ENCODE results near the gene BUD13.

Gene BUD13

DNA sequence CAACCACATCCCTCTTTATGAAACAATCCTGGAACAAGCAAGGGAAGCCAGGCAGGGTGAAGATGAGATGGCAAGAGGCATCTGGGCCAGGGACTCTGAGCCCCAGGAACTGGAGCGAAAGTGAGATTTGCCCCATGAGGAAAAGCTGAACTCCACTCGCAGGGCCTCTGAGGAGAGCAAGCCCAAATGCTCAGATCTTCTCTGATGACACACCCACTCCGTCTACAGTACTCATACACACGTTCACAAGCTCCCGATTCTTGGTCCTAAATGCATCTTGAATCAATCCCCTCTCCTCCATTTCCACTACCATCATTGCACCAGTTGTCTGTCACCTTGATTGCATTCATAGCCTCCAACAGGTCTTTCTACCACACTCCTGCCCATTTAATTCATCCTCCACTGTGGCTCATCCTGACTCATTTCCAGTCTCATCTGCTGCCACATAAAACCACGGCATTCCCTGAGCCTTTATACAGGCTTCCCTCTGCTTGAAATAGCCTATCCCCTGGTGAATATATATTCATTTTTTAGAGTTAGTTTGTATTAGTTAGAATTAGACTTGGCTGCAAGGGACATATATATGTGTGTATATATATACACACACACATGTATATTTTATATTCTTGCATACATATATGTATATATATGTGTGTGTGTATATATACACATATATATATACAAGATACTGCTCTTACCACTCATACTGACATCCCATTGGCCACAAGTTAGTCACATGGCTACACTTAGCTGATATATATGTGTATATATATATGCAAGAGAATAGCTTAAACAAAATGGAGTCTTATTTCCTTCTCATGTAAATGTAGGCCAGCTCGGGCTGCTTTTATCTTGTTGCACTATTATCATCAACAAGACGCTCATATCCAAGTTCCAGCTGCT, 20.3 kb upstream of the BUD13 start:
- no peak for DNase-seq (ENCODE audit: low read depth)

DNA sequence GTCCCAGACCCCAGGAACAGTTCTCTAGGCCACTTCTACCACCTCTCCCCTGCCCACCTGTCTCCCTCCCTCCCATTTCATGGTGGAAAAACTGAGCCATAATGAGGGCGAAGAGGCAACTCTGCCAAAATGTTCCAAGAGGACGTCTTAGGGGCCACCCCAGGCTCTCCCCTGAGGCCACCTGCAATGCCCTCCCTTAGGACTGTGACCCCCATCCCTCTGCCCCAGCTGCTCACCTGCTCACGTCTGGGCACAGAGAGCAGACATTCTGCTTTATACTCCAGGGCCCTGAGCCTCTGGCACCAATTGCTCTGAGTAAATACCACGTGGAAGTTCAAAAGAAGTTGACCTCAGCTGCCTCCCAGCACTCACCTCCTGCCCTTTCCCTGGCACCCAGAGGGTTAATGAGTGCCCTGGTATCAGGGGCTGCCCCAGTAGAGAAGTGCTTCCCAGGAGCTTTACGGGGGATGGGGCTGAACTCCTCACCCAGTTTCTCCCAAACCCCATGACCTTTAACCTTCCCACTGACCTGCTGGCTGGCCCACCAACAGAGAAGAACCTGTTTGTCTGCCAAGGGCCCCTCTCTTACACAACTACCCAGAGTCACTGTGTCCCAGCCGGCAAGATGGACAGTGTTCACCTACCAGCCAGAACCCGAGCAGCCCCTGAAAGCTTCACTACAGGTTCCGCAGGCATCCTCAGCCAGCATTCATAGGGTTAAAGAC, 19.5 kb upstream of the BUD13 start:
- no peak for DNase-seq (ENCODE audit: low read depth)

DNA sequence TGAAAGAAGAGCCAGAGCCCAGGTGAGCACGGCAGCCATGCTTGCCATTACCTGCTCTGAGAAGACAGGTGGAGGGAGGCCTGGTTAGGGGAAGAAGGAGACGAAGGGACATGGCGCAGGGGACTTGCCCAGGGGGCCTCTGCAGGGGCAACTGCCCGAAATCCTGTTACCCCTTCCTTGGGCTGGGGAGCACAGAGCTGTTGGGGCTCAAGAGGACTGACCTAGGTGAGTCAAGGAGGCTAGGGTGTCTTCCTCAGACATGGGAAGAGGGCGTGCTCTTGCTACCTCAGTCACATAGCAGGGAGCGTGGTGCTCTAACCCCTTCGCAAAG, 19.0 kb upstream of the BUD13 start, which contains the start of gene APOA5:
TSS of gene APOA5 (minus strand) at position 67 of the 331 bp plus-strand sequence. CDS start at position 48, 19 bp downstream.
- no peak for DNase-seq (ENCODE audit: low read depth)

DNA sequence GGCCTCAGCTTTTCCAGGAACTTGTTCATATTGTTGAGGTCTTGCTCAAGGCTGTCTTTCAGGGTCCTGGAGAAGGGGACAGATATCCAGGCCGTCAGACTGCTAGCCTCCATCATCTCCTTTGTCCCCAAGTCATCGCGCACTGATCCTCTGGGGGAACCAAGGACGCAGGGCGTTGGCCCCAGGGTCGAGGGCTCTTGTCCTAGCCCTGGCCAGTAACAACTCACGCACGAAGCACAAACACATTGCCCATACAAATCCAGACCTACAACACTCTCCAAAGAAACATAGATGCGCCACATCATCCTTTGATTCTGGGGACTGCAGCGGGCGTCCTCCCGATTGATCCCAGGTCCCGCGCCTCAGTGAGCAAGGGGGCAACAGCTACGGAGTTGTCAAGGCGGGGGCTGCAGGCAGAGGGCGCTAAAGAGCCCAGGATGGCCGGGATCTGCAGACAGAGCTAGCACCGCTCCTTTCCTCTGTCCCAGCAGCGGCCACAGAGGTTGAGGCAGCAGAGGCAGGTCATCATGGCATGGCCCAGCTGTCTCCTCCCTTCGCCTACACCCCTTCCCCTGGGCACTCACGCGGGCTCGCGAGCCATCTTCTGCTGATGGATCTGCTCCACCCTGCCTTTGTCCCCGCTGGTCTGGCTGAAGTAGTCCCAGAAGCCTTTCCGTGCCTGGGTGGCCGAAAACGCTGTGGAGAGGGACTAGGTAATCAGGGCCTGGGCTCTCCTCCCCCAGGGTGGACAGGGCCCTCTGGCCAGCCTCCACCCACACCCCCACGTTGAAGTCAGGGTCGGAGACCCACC, 18.4 kb upstream of the BUD13 start:
- peak; percentile 62 for DNase-seq (ENCODE audit: low read depth)

DNA sequence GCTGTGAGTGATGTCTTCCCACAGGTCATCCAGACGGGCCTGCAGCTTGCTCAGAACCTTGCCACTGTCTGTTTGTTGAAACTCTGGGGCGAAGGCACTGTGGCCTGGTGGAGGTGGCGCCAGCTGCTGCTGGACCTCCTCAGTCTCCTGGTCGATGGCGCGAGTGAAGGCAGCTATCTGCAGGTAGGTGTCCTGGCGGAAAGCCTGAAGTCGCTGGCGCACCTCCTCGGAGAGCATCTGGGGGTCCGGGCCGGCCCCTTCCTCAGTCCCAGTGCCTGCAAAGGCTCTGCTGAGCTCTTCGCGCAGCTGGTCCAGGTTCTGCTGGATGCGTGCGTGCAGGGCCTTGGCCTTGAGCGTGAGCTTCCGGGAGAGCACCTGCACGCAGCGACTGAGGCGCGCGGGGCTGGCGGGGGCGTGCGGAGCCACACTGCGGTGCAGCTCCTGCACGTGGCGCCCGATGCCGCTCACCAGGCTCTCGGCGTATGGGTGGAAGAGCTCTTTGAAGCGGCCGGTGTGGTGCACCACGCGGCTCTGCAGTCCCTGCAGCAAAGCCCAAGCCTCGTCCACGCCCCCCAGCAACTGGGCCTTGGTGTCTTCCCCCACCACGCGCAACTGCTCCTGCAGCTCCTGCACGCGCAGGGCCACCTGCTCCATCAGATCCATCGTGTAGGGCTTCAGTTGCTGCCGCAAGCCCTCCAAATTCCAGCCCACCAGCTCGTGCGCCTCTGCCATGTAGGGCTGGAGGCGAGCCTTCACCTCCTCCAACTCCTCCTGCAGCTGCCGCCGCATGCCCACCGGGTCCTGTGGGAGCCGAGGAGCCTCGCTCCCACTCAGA, 17.6 kb upstream of the BUD13 start:
- DNase-seq (ENCODE audit: low read depth) = no peak

DNA sequence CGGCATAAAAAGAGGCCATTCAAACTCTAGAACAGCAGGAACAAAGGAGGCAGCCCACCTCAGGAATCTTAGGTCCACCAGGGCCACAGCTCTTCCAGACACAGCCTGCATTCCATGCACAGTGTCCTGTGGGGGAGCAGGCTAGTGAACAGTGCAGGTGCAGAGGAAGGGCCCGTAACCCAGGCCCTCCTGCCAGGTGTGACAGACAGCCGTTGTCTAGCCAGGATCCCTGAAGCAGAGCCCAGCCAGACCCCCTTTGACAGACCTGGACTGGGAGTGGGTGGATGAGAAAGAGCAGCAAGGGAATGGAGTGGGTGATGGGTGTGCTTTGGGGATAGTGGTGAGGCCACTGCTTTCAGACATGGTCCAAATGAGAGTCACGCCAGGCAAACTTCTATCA, 16.2 kb upstream of the BUD13 start:
- DNase-seq (ENCODE audit: low read depth) = no peak

DNA sequence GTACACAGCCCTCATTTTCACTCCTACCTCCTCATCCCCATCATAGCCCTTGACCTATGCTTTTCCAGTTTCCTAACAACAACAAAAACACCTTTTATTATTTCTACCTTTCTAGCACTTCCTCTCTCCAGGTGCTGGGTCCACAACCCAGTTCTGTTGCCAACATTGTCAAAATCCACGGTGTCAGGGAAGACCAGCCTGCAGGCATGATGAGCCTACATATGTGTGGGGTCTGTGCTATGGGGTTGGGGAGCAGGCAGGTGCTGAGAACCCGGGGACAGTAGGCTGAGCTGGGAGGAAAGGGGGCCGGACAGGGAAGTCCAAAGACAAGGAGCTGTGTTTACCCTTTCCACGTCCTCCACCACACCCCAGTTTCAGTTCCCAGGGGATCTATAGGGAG, 15.7 kb upstream of the BUD13 start:
- no peak for DNase-seq (ENCODE audit: low read depth)

DNA sequence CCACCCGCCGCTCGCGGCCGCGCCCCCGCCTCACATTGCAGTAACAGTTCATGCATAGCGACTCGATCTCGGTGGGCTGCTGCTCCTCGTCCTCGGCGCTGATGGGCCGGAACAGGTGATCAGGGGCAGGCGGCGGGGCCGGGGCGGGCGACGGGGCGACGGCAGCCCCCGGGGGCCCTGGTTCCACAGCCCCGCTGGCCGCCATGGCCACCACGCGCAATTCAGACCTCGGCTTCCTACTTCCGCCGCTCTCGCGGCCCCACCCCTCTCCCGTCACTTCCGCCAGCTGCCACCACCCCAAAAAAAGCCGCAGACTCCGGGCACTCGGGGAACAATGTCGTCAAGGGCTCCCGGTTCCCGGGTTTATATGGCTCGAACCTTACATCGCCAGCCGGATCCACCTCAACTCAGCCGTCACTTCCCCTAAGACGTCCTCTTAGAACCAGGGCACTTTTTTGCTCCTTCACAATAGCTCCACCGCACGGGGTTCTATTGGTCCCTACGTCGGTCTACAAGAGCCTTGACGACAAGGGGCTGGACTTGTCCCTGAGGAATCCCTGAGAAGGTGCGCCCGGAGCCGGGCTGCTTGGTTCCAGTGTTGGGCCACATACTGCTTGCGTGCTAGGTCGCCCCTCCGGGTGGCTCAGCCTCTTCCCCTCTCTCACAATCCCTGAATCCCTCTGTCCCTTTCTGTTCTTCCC, 15.1 kb upstream of the BUD13 start, which contains the start of gene ZPR1:
TSS of gene ZPR1 (minus strand) at position 238 of the 701 bp plus-strand sequence. CDS start at position 205, 33 bp downstream.
- DNase-seq (ENCODE audit: low read depth) = peak; percentile 77

DNA sequence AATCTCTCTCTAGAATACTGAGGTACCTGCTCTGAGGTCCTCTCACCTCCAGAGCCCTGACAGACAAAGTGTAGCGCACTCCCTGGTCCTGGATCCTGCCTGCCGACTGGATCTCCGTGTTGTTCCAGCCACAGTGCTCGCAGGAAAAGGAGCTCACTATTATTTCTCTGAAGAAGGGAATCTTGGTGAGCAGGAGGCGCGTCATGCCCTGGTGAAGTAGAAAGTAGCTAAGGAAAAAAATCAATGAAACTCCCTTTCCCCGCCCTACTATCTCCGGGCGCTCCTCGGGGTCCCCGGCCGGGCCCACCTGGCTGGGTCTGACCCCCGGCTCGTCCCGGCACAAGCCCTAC, 14.6 kb upstream of the BUD13 start:
- no peak for DNase-seq (ENCODE audit: low read depth)

DNA sequence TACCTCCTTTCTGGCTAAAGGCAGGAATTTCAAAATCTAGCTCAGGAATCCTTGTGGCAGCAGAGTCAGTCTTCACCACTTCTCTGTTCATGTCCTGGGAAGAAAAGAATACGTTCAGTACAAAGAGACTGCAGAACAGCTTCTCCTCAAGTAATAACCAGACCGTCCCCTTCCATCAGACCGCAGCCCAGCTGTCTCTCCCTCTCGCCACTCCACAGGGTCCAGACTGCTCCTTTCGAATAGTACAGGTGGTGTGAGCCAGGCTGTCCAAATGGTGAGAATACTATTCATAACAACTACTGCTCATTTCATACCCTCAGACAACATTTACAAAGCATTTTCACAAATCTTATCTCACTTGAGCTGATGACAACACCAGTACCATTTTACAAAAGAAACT, 14.2 kb upstream of the BUD13 start:
- no peak for DNase-seq (ENCODE audit: low read depth)

DNA sequence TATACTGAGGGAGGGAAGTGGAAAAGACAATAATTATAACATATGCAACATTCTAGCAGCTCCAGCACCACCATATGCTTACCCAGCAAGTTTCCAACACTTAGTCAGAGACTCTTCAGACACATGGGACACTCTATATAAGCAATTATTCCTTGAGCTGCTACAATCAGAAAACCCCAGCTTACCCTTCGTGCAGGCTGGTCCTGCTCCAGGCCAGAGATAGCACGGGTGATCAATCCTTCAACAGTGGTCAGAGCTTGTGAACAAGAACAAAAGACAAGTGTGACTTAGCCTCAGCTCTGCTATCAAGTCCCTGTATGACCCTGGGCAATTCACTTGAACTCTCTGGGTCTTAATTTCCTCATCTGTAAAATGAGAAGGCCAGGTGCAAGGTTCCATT, 13.5 kb upstream of the BUD13 start:
- DNase-seq (ENCODE audit: low read depth) = no peak

DNA sequence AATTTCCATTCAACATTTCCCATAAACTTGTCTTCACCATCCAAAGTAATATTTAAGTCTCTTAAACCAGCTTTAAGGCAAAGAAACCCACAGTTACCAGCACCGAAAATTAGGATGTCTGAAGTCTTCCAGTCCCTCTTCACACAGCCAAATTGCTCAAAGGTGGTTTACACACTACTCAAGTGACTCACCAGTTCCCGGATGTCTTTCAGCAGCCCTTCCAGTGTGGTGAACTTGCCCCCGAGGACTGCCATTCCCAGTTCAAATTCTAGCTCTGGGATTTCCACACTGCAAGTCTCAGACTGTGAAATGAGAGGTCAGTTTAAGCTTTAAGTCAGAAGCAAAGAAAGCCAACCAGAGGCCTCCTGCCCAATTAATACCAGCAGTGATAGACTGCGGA, 9.9 kb upstream of the BUD13 start:
- no peak for DNase-seq (ENCODE audit: low read depth)

DNA sequence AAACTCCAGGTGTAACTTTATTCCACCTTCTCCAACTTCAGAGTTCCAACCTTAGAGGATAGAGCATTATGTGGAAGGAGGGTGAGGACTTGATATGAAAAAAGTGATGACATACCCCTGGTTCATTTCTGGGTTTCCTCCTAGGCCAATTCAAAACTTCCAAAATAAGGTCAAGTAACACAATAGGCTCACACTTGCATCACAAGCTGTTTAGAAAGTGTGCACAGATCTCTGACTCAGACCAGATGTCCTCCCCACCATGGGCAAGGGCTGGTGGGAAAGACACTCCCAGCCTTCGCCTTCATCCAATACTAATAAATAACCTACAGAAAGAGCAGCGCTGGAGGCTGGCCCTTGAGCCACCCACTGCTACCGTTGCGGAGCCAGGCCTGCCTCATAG, 5.8 kb upstream of the BUD13 start:
- DNase-seq (ENCODE audit: low read depth) = no peak

DNA sequence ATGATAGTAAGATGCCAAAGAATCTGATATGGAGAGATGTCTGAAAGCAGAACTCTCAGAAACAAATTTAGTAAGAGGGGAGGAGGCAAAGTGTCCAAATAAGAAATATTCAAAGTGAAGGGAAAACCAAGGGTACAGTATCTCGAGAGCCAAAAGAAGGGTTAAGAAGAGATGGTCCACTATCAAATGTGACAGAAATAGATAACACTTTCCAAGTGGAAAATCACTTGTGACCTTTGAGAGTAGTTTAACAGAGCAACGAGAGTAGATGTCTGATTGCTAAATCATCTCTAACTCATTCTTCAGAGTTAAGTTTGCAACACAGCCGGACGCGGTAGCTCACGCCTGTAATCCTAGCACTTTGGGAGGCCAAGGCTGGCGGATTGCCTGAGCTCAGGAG, 4.3 kb upstream of the BUD13 start:
- DNase-seq (ENCODE audit: low read depth) = no peak

DNA sequence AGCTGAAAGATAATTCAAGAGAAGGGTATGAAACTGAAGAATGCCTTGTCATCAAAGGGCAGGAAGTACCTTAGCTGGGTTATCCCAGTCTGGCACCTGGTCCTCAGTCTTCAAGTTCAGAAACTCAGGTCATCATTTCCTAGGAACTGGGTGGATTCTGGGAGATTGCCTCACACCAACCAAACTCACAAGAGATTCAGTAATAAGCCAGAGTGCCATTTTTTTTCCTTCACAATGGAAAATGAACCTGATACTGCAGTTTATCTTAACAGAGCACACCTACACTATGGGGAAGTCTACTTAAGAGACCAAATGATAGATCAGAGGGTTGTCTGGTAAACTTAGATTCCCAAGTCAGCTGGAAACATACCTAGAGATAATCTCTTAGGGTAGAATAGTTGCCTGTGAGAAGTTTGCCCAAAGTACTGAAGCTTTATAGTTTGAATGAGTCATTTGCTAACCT, 3.8 kb upstream of the BUD13 start:
- no peak for DNase-seq (ENCODE audit: low read depth)

DNA sequence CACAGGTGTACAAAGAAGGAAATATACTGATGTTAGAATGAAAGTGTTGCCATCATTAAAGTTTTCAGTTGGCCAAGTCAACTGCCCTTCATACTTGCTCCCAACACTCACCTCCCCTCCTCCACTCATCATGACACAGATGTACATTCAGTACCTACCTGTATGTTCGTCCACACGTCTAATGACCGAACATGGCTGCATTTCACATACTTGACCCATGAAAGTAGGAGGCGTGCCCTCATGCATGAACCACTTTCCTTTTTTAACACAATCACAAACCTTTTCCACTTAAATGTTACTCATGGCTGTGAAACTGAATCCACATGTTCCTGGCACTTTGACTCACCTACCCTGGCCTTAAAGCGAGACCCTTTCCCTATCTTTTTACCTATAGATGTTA, 3.2 kb upstream of the BUD13 start:
- no peak for DNase-seq (ENCODE audit: low read depth)

DNA sequence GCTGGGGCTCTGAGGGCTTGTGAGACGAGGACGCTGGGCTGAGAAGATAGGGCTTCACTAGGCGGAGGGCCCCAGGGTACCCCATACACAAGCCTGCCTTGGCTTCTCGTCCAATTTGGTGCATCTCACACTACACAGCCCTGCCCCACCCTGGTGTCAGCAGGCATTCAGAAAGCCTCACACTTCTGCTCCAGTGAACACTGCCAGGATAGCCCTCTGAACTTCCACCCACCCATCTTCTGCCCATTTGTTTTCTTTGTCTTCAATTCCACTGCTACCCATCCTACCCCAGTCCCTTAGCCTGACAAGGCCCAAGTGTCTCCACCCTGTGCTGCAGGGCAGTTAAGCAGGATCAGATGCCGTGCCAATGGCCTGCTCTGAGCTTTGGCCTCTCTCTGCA, 1.9 kb upstream of the BUD13 start:
- no peak for DNase-seq (ENCODE audit: low read depth)

DNA sequence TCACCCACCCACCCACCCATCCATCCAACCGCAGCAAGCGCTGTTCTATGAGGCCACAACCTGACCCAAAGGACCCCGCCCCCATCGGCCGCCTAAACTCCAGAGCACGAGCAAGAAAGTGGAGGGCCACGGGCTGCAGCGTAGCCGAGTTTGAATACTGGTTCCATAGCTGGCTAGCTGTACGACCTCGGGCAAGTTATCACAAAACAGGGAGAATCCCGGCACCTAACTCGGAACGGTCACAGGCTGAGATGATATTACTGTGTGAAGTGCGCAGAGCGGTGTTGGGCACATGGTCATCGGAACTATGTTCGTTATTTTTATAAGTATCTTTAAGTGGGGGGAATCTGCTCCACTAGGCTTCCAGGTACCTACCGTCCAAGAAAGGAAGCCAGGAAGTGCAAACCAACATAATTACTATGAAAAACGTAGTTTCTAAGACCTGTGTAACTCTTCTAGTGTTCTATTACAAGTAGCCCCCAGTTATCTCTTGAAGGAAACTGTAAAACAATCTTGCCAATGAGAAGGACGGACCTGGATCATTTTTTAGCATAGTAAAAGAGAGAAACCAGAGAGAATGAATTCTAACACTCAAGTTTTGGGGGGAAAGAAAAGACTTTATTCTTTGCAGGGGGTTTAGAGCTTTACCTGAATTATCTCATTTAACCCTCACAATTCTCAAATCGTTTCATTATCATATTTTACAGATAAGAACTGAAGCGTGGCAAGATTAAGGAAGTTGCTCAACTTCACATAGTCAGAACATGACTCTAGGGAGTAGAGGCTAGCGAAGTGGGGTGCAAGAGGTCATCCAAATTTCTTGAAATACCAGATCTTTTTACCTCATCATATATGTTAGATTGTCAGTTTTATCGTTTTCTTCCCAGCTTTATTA, 663 bp upstream of the BUD13 start:
- no peak for DNase-seq (ENCODE audit: low read depth)

DNA sequence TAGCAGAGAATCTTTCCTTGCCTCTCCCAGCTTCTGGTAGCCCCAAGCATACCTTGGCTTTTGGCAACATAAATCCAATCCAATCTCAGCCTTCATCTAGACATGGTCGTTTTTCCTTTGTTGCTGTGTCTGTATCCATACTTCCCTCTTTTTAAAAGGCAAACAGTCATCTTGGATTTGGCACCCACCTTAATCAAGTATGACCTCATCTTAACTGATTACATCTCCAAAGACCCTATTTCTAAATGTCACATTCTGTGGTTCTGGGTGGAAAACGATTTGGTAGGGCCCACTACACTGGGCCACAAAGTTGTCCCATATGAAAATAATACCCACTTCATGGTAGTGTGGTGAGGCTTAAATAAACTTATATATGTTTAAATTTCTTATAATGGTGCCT, 852 bp downstream of the BUD13 start:
- DNase-seq (ENCODE audit: low read depth) = no peak

DNA sequence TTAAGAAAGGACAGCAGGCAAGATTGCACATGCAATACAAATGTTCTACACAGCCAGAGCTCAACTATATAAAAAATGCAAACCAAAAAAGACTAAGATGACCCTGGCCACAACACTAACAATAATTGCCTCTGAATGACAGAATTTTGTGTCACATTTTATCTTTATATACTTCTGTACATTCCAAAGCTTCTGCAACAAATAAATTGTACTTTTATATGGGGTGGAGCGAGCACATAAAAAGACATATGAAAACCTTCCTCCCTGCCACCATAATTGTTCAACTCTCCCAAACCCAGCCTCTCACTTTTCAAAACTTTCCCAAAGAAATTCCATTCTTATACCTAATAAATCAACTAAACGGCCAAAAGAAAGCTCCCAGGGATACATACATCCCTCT, 10.7 kb downstream of the BUD13 start:
- no peak for DNase-seq (ENCODE audit: low read depth)
